ENCODE results near the gene CD160. TPM values are rescaled to one million over a fixed set of nuclear protein-coding genes. Genes with fewer than 3 reads are reported as not detected.
"Not testable (repeated sequence)": the region's sequence is repeated elsewhere in the genome, so short reads cannot be mapped to it uniquely, and the experiment has no call there.

CD160 gene, protein sequence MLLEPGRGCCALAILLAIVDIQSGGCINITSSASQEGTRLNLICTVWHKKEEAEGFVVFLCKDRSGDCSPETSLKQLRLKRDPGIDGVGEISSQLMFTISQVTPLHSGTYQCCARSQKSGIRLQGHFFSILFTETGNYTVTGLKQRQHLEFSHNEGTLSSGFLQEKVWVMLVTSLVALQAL
- not detected for total RNA-seq (2021; fragmentation: NEBNext Ultra II Directional; extraction: Animal tissue kit (Norgen Biotek cat#: 25700))
- long read RNA-seq, partial matches to known transcripts: 0 of 1 reads
- long read RNA-seq, other reads (novel, unspliced or antisense): 1 of 1 reads

DNA sequence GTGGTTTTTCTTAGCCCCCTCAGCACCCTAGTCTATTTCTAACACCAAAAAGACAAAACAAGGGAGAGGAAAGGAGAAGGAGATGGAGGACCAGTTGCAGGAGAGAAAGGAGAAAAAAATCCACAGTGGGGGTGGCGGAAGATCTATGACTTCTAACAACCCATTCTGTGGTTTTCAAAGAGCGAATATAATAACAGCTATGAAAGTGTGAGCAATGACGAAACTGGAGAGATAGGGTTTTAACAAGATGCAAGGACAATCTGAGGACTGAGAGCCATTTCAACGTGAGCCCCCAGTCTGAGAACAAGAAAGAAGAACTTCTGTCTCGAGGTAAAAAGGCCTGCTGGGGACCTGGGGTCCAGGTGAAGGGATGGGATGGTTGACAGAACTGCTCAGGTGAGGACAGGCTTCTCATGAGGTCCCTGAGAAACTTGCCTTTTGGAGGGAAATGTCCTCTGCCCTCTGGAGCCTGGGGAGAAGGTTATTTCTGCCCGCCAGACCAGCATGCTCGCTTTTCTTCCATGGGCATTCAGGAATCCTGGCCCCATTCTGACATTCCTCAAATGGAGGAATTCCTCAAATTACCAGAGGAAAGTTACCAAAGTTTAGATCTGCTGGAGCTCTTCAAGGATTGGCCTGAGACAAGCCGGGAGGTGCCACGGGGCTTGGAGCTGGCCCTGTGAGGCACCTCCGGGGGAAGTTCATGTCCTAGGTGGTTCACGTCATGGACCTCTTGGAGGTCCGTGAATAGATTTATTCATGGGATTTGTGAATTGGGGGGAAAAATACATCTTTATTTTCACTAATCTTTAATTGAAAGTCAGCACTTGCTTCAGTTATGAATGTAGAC, at the start of gene CD160:
Gene CD160 (plus strand): TSS at position 270 of the 850 bp plus-strand sequence. CDS start 8,829 bp downstream, outside the sequence.
- Mint-ChIP-seq H3K4me3 (no peak within 1 kb of the TSS; the same call in 1 of the 2 replicates), H3K9me3 (no peaks in the 10 kb centered on the region), H3K27me3 (ENCODE audit: insufficient read depth) (no peaks in the 10 kb centered on the region; the same call in 1 of the 2 replicates), H3K27ac (peak within 1 kb of the TSS; percentile 85), H3K4me1 (ENCODE audit: low read depth) (peaks cover 60% of the 10 kb centered on the region), H3K36me3 (ENCODE audit: low read depth) (no peaks in the 10 kb centered on the region)
- DNase-seq: no peak
- TF ChIP-seq, protein P1, sequence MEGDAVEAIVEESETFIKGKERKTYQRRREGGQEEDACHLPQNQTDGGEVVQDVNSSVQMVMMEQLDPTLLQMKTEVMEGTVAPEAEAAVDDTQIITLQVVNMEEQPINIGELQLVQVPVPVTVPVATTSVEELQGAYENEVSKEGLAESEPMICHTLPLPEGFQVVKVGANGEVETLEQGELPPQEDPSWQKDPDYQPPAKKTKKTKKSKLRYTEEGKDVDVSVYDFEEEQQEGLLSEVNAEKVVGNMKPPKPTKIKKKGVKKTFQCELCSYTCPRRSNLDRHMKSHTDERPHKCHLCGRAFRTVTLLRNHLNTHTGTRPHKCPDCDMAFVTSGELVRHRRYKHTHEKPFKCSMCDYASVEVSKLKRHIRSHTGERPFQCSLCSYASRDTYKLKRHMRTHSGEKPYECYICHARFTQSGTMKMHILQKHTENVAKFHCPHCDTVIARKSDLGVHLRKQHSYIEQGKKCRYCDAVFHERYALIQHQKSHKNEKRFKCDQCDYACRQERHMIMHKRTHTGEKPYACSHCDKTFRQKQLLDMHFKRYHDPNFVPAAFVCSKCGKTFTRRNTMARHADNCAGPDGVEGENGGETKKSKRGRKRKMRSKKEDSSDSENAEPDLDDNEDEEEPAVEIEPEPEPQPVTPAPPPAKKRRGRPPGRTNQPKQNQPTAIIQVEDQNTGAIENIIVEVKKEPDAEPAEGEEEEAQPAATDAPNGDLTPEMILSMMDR (IDR thresholded peaks at IDR 0.05): no peak

DNA sequence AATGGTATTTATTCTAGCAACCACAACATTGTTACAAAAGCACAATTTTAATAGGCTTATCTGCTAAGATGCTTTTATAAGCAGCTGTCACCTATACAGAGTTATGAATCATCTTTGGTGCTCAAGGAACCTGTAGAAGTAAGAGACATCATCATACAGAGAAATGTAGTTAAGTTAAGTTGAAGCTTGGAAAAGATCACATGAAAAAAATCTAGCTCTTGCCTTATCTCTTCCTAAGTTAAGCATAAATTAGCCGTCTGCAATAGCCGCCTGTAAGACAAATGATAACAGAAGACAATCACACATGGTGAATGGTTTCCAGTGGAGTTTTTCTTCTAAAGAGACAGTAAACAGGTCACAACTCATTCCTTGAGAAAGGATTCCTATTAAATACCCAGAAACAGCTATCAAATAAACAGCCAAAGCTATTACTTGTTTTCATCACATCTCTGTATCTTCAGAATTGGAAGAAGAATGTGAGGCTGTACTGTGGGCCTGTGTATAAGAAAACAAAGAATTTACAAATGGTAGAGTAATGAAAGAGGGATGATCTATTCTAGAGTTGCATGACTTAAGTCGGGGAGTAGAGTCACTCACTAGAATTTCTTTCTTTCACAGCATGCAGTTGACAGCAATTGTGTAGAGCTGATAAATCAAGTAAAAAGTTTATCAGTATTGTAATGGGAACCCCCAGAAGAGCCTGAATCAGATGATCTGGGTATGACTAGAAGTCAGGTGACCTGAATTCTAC, 48.1 kb upstream of the CD160 start:
- H3K9me3 Mint-ChIP-seq; H3K4me3 Mint-ChIP-seq; H3K27ac Mint-ChIP-seq; H3K27me3 Mint-ChIP-seq (ENCODE audit: insufficient read depth); DNase-seq; H3K36me3 Mint-ChIP-seq (ENCODE audit: low read depth); H3K4me1 Mint-ChIP-seq (ENCODE audit: low read depth): not testable (repeated sequence)

DNA sequence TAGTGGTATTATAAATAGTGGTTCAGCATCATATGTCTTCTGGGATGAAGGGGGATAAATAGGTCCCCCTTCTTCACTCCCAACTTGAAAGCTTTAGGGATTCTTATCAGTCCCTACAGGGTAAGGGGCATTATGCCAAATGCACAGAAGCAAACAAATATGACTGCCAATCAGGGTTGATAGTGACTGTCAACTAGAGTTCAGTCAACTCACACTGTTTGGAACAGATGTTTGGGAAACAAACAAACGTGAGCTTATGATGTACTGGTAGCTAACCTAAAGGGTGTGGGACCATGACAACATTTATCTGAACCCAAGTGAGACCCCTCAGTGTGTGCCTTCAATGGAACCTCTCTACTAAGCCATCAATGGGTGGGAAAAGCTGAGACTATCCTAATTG, 46.1 kb upstream of the CD160 start:
- not testable (repeated sequence) for H3K9me3 Mint-ChIP-seq; H3K27ac Mint-ChIP-seq; H3K4me3 Mint-ChIP-seq; DNase-seq; H3K4me1 Mint-ChIP-seq (ENCODE audit: low read depth); H3K36me3 Mint-ChIP-seq (ENCODE audit: low read depth); H3K27me3 Mint-ChIP-seq (ENCODE audit: insufficient read depth)

DNA sequence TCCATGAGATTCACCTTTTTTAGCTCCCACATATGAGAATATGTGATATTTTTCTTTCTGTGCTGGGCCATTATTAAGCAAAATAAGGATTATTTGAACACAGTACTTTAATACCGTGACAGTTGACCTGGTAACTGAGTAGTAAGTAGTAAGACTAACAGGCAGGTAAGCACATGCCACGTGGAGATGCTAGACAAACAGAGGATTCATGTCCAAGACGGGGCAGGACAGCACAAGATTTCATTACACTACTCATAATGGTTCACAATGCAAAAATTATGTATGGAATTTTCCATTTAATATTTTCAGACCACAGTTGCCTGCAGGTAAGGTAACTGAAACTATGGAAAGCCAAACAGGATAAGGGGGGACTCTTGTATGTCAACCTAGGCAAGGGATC, 34.4 kb upstream of the CD160 start:
- not testable (repeated sequence) for H3K9me3 Mint-ChIP-seq; H3K36me3 Mint-ChIP-seq (ENCODE audit: low read depth)

DNA sequence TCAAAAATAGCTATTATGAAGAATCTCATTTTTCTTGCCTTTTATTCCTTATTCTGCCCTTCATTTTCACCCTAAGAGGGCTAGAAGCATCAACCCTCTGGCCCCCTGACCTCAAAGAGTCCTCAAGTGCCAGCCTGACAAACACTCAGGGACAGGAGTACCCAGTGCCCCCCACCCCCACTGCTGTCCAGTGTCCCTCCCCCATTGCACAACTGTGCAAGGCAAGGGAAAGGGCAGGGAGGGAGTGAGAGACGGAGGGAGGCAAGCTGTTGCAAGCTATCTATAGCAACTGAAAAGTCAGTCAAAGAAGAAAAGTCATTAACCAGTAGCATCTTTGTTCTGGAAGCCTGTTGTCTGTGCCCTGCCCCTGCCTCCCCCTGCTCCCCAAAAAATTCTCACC, 33.2 kb upstream of the CD160 start:
- DNase-seq; H3K27me3 Mint-ChIP-seq (ENCODE audit: insufficient read depth); H3K9me3 Mint-ChIP-seq; H3K27ac Mint-ChIP-seq; H3K4me3 Mint-ChIP-seq; H3K36me3 Mint-ChIP-seq (ENCODE audit: low read depth): not testable (repeated sequence)
- H3K4me1 Mint-ChIP-seq (ENCODE audit: low read depth): peaks cover 17% of the 10 kb centered on the region

More for the DNA sequence above, 34.4 kb upstream of the CD160 start:
- not testable (repeated sequence) for DNase-seq; H3K4me3 Mint-ChIP-seq; H3K4me1 Mint-ChIP-seq (ENCODE audit: low read depth); H3K27me3 Mint-ChIP-seq (ENCODE audit: insufficient read depth); H3K27ac Mint-ChIP-seq

DNA sequence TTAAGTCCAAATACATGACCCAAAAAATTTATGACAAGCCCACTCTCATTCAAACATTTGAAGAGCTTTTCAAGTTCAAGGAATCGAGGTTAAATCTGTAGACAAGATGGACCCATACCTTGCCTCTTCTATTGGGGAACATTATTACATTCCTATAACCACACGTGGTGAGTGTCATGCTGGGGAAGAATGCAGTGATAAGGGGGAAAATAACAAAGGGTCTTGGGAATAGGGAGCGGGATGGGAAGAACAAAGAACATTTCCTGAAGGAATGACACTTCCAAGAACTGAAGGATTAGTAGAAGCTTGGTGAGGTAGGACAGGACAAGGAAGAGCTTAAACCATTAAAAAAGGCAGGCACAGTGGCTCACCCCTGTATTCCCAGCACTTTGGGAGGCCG, 31.0 kb upstream of the CD160 start:
- TF ChIP-seq, protein P1 (IDR thresholded peaks at IDR 0.05): no peak

DNA sequence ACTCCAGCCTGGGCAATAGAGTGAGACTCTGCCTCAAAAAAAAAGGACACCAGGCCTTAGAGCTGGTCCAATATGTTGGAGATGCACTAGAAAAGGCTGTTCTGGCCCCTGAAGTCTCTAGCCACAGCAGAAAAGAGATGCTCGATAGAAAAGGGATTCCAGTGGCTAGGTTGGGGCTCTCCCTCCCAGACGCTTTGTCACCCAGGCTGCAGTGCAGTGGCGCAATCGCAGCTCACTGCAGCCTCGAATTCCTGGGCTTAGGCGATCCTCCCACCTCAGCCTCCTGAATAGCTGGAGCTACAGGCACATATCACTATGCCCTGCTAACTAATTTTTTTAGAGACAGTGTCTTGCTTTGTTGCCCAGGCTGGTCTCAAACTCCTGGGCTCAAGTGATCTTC, 30.4 kb upstream of the CD160 start:
- TF ChIP-seq, protein P1 (IDR thresholded peaks at IDR 0.05): no peak
- H3K4me1 Mint-ChIP-seq (ENCODE audit: low read depth): peaks cover 28% of the 10 kb centered on the region
- no peaks in the 10 kb centered on the region; the same call in 1 of the 2 replicates for H3K27me3 Mint-ChIP-seq (ENCODE audit: insufficient read depth)
- no peak for DNase-seq
- H3K9me3 Mint-ChIP-seq: no peaks in the 10 kb centered on the region
- H3K36me3 Mint-ChIP-seq (ENCODE audit: low read depth): 0 out of 2 replicates have a peak, but pooled peaks cover 4% of the 10 kb centered on the region
- no peak overlapping the region for H3K27ac Mint-ChIP-seq
- no peak overlapping the region for H3K4me3 Mint-ChIP-seq

More for the DNA sequence above, 31.0 kb upstream of the CD160 start:
- H3K27ac Mint-ChIP-seq: no peak overlapping the region
- H3K9me3 Mint-ChIP-seq: no peaks in the 10 kb centered on the region
- no peak for DNase-seq
- no peak overlapping the region for H3K4me3 Mint-ChIP-seq
- H3K36me3 Mint-ChIP-seq (ENCODE audit: low read depth): 0 out of 2 replicates have a peak, but pooled peaks cover 4% of the 10 kb centered on the region
- H3K27me3 Mint-ChIP-seq (ENCODE audit: insufficient read depth): no peaks in the 10 kb centered on the region; the same call in 1 of the 2 replicates
- peaks cover 28% of the 10 kb centered on the region for H3K4me1 Mint-ChIP-seq (ENCODE audit: low read depth)
